ENCODE data around the gene EZR.
A peak's percentile ranks its signal among the peaks of the same experiment; 100 is the strongest.

EZR gene

GRCh38 chr6:158725704-158726103, 93.5 kb downstream of the EZR start:
- H2AFZ ChIP-seq (ENCODE audit: low read length): no peak overlapping the region
- TF ChIP-seq EZH2 (IDR thresholded peaks at IDR 0.05; ENCODE audit: borderline replicate concordance, low read length): no peak
- TF ChIP-seq, protein P1, sequence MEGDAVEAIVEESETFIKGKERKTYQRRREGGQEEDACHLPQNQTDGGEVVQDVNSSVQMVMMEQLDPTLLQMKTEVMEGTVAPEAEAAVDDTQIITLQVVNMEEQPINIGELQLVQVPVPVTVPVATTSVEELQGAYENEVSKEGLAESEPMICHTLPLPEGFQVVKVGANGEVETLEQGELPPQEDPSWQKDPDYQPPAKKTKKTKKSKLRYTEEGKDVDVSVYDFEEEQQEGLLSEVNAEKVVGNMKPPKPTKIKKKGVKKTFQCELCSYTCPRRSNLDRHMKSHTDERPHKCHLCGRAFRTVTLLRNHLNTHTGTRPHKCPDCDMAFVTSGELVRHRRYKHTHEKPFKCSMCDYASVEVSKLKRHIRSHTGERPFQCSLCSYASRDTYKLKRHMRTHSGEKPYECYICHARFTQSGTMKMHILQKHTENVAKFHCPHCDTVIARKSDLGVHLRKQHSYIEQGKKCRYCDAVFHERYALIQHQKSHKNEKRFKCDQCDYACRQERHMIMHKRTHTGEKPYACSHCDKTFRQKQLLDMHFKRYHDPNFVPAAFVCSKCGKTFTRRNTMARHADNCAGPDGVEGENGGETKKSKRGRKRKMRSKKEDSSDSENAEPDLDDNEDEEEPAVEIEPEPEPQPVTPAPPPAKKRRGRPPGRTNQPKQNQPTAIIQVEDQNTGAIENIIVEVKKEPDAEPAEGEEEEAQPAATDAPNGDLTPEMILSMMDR (IDR thresholded peaks at IDR 0.05; ENCODE audit: low read length): no peak
- H3K4me1 ChIP-seq (ENCODE audit: insufficient read depth, low read length, severe bottlenecking): peaks cover 11% of the 10 kb centered on the region

DNA sequence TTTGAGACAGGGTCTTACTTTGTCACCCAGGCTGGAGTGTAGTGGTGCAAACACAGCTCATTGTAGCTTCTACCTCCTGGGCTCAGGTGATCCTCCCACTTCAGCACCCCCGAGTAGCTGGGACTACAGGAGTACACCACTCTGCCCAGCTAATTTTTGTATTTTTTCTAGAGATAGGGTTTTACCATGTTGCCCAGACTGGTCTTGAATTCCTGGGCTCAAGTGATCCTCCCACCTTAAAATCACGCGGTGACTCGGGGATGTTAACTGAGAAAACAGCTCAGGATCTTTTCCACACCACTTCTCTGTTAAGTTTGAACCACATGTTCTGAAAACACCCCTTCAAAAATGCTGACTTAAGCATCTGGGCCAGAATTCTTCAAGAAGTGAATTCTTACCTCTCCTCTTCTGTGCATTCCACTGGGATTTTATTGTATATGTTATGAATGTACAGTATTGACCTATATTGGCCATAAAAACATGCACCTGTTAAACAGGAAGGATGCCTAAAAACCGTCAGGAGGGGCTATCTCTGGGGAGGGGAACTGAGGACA, 96.9 kb downstream of the EZR start:
- Histone ChIP-seq H3K9ac (ENCODE audit: low read length) (no peak overlapping the region), H3K4me1 (ENCODE audit: insufficient read depth, low read length, severe bottlenecking) (peaks cover 32% of the 10 kb centered on the region), H3K79me2 (ENCODE audit: insufficient read depth, low read length) (no peaks in the 10 kb centered on the region), H3K27ac (ENCODE audit: low read depth, low read length, poor library complexity, severe bottlenecking) (no peak overlapping the region), H3F3A (ENCODE audit: insufficient read depth, low read length) (no peaks in the 10 kb centered on the region), H3K9me2 (ENCODE audit: low read depth, low read length) (no peaks in the 10 kb centered on the region), H3K4me3 (ENCODE audit: low read depth, low read length, poor library complexity, severe bottlenecking) (no peak overlapping the region), H3K4me2 (ENCODE audit: low read length) (no peak overlapping the region), H2AFZ (ENCODE audit: low read length) (no peak overlapping the region), H3K36me3 (ENCODE audit: insufficient read depth, low read length) (no peaks in the 10 kb centered on the region), H3K27me3 (ENCODE audit: insufficient read depth, low read length) (no peaks in the 10 kb centered on the region), H4K20me1 (ENCODE audit: insufficient read depth, low read length) (no peaks in the 10 kb centered on the region), H3K9me3 (ENCODE audit: low read length) (no peaks in the 10 kb centered on the region)
- TF ChIP-seq EZH2 (IDR thresholded peaks at IDR 0.05; ENCODE audit: borderline replicate concordance, low read length): no peak
- TF ChIP-seq, protein P1 (IDR thresholded peaks at IDR 0.05; ENCODE audit: low read length): no peak

More at GRCh38 chr6:158725704-158726103, 93.5 kb downstream of the EZR start:
- peaks cover 10% of the 10 kb centered on the region; the same call in 1 of the 2 replicates for H3K9me3 ChIP-seq (ENCODE audit: low read length)
- H3K9me2 ChIP-seq (ENCODE audit: low read depth, low read length): no peaks in the 10 kb centered on the region
- H3K79me2 ChIP-seq (ENCODE audit: insufficient read depth, low read length): no peaks in the 10 kb centered on the region
- H3K4me2 ChIP-seq (ENCODE audit: low read length): no peak overlapping the region
- no peaks in the 10 kb centered on the region for H3F3A ChIP-seq (ENCODE audit: insufficient read depth, low read length)
- no peaks in the 10 kb centered on the region for H4K20me1 ChIP-seq (ENCODE audit: insufficient read depth, low read length)
- H3K4me3 ChIP-seq (ENCODE audit: low read depth, low read length, poor library complexity, severe bottlenecking): no peak overlapping the region
- no peaks in the 10 kb centered on the region; the same call in 1 of the 2 replicates for H3K36me3 ChIP-seq (ENCODE audit: insufficient read depth, low read length)
- H3K9ac ChIP-seq (ENCODE audit: low read length): no peak overlapping the region
- H3K27ac ChIP-seq (ENCODE audit: low read depth, low read length, poor library complexity, severe bottlenecking): no peak overlapping the region
- no peaks in the 10 kb centered on the region for H3K27me3 ChIP-seq (ENCODE audit: insufficient read depth, low read length)

DNA sequence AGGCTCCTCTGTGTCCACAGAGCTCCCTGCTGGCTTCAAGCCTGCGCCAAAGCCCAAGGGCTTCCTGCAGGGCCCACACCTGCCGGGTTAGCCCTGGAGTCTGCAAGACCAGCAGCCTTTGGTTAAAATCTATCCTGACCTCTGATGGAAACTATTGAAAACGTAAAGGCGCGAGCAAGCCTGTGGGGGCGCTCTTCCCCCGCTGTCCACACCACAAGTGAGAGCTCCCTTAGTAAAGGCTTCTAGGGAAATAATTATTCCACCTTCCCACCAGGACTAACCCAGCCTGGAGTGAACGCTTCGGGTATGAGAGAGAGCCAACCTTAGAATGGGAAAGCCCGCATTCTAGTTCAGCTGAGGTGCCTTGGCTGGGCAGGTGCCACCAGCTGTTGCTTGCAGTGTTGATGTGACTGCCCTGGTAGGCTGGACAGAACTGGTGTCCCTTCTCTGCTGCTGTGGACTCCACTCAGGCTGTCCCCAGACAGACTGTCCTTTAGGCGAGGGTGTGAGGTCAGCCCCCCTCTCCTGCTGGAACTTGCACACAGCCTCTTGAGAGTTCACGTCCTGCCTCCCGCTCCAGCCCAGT, 100.6 kb downstream of the EZR start:
- Histone ChIP-seq H3K4me2 (ENCODE audit: low read length) (no peak overlapping the region), H3K4me3 (ENCODE audit: low read depth, low read length, poor library complexity, severe bottlenecking) (no peak overlapping the region), H2AFZ (ENCODE audit: low read length) (no peak overlapping the region), H3K27me3 (ENCODE audit: insufficient read depth, low read length) (no peaks in the 10 kb centered on the region), H3K27ac (ENCODE audit: low read depth, low read length, poor library complexity, severe bottlenecking) (peak overlapping the region; percentile 61), H3K79me2 (ENCODE audit: insufficient read depth, low read length) (no peaks in the 10 kb centered on the region), H3F3A (ENCODE audit: insufficient read depth, low read length) (no peaks in the 10 kb centered on the region), H3K9me2 (ENCODE audit: low read depth, low read length) (no peaks in the 10 kb centered on the region), H3K36me3 (ENCODE audit: insufficient read depth, low read length) (no peaks in the 10 kb centered on the region), H4K20me1 (ENCODE audit: insufficient read depth, low read length) (no peaks in the 10 kb centered on the region), H3K4me1 (ENCODE audit: insufficient read depth, low read length, severe bottlenecking) (peaks cover 59% of the 10 kb centered on the region), H3K9me3 (ENCODE audit: low read length) (no peaks in the 10 kb centered on the region), H3K9ac (ENCODE audit: low read length) (no peak overlapping the region)
- no peak for TF ChIP-seq EZH2 (IDR thresholded peaks at IDR 0.05; ENCODE audit: borderline replicate concordance, low read length)
- TF ChIP-seq, protein P1 (IDR thresholded peaks at IDR 0.05; ENCODE audit: low read length): peak; percentile 88
